ENCODE measurements around the gene TIMP2.
A peak's percentile ranks its signal among the peaks of the same experiment; 100 is the strongest.

The TIMP2 gene

GRCh38 chr17:78831688-78832540 lies 93.3 kb downstream of the TIMP2 start:
- no peak for DNase-seq

- no peak for DNase-seq
Observed at GRCh38 chr17:78829477-78829876, 95.7 kb downstream of the TIMP2 start.

DNA sequence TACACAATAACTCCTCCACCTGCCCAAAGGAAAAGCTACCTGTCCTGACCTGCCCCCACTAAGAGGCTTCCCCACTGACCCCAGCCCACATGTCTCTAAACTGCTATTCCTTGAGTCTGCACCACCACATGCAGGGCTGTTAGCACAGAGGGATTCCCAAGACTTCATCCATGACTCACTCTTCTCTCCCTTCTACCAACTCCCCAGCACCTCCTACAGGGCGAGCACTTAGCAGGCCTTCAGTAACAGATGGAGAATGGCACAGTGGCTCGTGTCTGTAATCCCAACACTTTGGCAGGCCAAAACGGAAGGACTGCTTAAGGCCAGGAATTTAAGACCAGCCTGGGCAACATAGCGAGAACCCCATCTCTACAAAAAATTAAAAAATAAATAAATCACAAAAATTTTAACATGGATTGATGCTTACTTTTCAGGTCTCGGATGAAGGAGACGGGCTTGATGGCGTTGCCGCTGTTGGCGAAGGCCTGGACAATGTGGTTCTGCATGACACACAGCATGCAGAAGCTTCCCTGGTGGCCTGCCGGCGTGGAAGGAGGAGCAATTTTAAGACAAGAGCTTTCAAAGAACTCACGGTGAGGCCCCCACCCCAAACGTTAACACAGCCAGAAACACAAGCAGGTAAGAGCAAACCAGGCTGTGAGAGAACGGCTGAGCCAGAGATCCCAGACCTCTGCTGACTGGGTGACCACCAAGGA lies 96.6 kb downstream of the TIMP2 start:
- peak; percentile 18 for DNase-seq

DNA sequence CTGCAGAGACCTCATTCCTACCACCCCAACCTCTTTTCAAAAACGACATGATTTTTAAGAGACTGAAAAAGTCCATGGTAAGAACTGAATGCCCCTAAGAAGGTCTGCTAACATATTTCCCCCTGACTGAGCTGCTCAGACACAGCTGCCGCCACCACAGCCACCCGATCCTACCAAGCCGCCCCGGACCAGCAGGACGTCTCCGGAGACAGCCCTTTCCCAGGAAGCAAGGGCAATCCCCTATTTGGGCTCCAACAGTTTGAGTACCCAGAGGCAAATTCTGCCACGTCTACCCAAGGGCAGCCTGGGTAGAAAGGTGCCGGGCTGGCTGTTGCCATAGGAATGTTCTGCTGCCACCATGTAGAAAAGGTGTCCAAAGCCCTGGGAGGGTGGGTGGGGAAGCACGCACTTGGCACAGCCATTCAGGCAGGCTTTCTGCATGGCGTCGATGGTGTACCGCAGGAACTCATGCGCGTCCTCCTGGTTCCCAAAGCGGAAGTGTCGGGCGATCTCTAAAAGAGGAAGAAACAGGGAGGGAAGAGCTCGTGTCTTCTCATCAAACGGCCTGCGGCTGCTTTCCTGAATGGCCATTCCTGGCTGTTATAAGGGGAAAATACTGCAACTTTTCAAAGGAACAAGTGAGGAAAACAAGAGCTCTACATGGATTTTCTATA lies 98.2 kb downstream of the TIMP2 start:
- no peak for DNase-seq

DNA sequence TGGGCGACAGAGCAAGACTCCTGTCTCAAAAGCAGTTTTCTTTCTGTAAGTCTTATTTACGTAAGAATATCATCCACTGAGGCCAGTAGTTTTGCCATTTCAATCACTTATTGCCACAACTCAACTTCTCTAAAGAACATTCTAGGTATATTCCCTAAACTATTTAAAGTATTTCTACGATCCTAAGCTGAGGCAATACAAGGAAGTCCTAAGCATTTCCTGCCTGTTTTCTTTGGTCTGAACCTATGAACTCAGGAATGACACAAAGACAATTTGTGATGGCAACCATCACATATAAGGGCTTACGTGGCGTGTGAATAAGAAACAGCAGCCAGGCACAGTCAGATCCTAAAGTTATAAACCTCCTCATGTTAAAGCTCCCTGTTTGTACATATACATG lies 98.8 kb downstream of the TIMP2 start:
- DNase-seq, result no peak

- no peak for DNase-seq
Observed at GRCh38 chr17:78825696-78826095, 99.5 kb downstream of the TIMP2 start.

DNA sequence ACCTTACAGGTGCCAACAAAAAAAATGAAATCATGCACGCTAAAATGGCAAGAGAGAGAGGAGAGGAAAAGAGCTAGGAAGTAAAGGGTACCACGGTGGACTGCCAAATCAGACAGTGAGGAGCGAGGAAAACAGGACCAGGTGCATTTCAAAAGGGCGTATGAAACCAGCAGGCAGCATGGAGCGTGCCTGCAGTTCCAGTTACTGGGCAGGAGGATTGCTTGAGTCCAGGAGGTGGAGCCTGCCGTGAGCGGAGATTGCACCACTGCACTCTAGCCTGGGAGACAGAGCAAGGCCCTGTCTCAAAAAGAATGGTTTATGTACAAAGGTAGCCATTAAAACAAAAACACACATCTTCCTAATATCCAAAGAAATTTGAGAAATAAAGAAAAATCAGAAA lies 100.9 kb downstream of the TIMP2 start:
- DNase-seq, result no peak

DNA sequence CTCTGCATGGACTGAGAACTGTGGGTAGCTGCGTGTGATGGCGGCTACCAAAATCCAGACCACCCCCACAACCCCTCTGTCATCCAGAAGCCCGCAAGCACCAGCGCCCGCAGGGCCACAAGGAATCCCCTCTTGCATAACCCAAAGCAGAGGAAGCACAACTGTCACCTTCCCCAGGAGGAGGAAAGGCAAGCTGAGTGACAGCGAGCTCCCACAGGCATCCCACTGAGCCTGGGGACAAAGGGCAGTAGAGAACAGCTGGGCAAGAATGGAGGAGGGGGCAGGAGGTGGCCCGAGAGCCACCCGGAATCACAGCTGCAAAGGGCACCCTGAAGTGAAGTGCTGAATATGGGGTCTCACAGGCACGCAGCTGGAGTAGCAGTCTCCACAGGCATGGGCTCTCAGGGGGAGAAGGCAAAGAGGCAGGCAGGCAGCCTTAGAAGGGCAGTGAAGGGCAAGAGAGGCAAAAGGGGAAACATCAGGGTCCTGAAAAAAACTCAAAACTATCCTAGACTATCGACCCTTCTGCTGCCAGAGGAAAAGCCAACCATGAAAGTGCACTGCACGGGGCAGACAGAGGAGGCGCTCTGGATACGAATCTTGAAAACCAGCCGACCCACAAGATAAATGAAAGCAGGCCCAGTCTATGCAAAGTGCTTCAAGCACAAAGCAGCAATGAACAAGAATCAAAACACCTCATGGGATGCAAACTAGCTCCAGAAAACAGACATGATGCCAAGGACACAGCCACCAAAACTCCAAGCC lies 101.7 kb downstream of the TIMP2 start:
- no peak for DNase-seq

DNA sequence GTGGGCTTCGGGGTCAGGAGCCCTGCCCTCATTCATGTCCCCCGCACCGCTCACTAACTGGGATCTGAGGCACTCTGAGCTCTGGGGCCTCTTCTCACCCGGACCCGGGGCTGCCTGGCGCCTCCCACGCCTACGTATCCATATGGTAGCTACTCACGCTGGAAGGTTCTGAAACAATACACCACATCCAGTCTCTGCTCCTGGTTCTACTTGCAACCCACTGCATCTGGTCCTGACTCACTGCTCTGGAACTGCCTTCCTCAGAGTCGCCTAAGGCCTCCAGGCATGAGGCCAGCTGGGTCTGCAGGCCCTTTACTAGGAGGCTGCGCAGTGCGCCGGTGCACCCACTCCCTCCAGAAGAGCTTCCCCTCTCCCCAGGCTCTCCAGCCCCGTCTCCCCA lies 102.6 kb downstream of the TIMP2 start:
- no peak for DNase-seq

- DNase-seq, result no peak
Observed at GRCh38 chr17:78821961-78822360, 103.2 kb downstream of the TIMP2 start.

DNA sequence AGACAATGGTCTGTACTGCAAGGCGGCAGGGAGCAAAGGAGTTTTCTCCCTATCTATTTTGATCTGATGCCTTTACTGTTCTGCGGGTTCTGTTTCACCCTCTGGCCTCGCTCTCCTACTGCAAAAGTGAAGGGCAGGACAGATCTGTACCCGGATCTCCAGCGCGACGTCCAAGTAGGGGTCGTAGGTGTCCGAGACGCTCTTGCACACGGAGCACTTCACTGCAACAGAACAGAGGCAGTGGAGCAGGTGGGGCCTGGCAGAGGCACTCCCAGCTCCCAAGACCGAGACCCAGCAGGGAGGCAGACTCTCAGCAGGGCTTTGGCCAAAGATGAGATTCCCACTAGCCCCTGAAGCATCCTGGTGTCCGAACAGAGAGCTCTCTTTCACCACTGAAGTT lies 104.3 kb downstream of the TIMP2 start:
- no peak for DNase-seq

DNA sequence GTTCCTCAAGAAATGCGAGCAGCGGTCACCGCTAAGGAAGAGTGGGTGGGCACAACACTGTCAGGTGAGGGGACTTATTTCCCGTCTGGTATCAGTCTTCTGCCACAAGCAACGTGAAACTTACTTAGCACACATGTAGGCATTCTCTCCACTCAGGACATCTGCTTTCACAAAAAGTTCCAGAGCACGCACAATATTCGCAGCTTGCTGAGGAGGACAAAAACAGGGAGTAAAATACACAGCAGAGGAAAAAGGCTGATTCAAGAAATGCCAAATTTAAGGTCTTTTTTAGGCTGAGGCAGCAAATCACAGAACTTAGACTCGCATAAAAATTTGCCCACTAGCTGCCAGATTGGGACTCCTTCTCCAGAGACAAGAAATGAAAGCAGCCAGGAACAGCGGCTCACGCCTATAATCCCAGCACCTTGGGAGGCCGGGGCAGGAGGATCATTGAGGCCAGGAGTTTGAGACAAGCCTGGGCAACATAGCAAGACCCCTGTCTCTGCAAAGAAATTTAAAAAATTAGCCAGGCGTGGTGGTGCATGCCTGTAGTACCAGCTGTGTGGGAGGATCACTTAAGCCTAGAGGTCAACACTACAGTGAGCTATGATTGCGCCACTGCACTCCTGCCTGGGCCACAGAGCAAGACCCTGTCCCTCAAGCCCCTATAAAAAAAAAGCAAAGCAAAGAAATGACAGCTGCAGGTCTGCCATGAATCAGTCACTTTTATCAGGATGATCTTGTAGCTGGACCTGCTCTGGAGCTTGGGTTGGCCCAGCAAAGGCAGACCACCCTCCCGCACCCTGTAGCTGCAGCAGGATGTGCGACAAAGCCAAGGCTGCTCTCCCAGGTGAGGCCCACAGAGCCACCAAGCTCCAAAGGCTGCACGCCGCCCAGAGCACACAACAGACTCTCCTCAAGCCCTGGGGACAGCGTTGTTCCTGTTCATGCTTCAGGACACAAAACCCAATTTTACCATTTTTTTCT lies 105.1 kb downstream of the TIMP2 start:
- DNase-seq, result no peak

GRCh38 chr17:78819402-78819801 lies 105.8 kb downstream of the TIMP2 start:
- DNase-seq, result no peak

GRCh38 chr17:78818932-78819331 lies 106.3 kb downstream of the TIMP2 start:
- no peak for DNase-seq

GRCh38 chr17:78818152-78818846 lies 106.9 kb downstream of the TIMP2 start:
- DNase-seq, result no peak

- peak; percentile 78 for DNase-seq
Observed at GRCh38 chr17:78817123-78817522, 108.1 kb downstream of the TIMP2 start.

GRCh38 chr17:78815696-78816095 lies 109.5 kb downstream of the TIMP2 start:
- DNase-seq, result no peak

DNA sequence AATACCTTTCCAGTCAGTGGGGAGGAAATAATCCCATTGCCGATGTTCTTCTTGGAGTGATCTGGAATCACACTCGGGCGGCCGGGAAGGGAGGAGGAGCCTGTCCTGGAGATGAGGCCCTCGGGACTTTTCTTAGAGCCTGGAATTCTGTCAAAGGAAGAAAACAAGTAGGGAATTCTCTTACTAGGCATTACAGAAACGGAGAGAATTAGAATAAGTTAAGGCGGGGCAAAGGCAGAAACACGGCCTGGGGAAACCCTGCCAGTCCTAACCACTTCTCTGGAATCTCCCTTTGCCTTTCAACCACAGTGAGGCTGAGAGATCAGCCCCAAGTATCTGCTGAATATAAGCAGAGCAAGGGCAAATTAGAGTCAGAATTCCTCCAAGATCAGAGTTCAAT lies 112.3 kb downstream of the TIMP2 start:
- DNase-seq, result no peak

DNA sequence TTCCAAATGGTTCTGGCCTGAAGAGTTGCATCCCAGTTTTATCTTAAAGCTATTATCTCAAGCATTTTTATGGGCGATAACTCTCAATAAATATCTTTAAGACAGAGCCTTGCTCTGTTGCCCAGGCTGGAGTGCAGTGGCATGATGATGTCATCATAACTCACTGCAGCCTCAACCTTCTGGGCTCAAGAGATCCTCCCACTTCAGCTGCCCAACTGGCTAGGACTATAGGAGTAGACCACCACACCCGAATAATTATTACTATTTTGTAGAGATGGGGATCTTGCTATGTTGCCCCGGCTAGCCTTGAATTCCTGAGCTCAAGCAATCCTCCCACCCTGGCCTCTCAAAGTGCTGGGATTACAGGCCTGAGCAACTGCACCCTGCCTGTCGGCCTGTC lies 117.0 kb downstream of the TIMP2 start:
- no peak for DNase-seq

GRCh38 chr17:78806451-78806850 lies 118.7 kb downstream of the TIMP2 start:
- peak; percentile 58 for DNase-seq

- peak; percentile 74 for DNase-seq
Observed at GRCh38 chr17:78805301-78805700, 119.9 kb downstream of the TIMP2 start.
